Skin epidermis (tissue), 12 donors: ENCODE measurements around the gene SDR42E2.

ENCODE experiments used
- H3K27ac ChIP-seq, 21 experiments: fragments of 200-600 bp; sonication (generic) in 11 of 21; one replicate each; pipeline ENCODE4 v1.5.0; 2020; ENCODE audit warnings: mild to moderate bottlenecking in 3 of 21, inconsistent platforms in 2 of 21, moderate library complexity in 2 of 21
- H3K4me3 ChIP-seq, 7 experiments: fragments of 200-600 bp; sonication (generic) in 2 of 7; one replicate each; pipeline ENCODE4 v1.5.0; 2020; ENCODE audit warnings: inconsistent platforms in 2 of 7, mild to moderate bottlenecking in 2 of 7, moderate library complexity in 1 of 7

Gene SDR42E2

GRCh38 chr16:22189473-22190080 is 27.3 kb downstream of the SDR42E2 start:
- H3K27ac ChIP-seq = peak overlapping the region; percentile 56 to 97 (median 93)
- peak overlapping the region; percentile 39 to 64 (median 55) for H3K4me3 ChIP-seq

- H3K27ac ChIP-seq = peak overlapping the region; percentile 56 to 97 (median 93)
- H3K4me3 ChIP-seq = peak overlapping the region; percentile 39 to 64 (median 55)
Observed at GRCh38 chr16:22190081-22190775, 27.9 kb downstream of the SDR42E2 start.

GRCh38 chr16:22190776-22191531 is 28.6 kb downstream of the SDR42E2 start:
- H3K27ac ChIP-seq = peak overlapping the region; percentile 56 to 97 (median 93)
- H3K4me3 ChIP-seq = peak overlapping the region; percentile 27 to 64 (median 41)

GRCh38 chr16:22191532-22192260 is 29.4 kb downstream of the SDR42E2 start:
- Histone ChIP-seq H3K4me3 (peak overlapping the region; percentile 27 to 64 (median 41)), H3K27ac (peak overlapping the region; percentile 23 to 96 (median 92))

- peak overlapping the region in 6 of 7 experiments; percentile 27 to 64 (median 40) for H3K4me3 ChIP-seq
- H3K27ac ChIP-seq = peak overlapping the region in 20 of 21 experiments; percentile 78 to 96 (median 92)
Observed at GRCh38 chr16:22192261-22193062, 30.2 kb downstream of the SDR42E2 start.

GRCh38 chr16:22193063-22193411 is 30.7 kb downstream of the SDR42E2 start:
- Histone ChIP-seq H3K27ac (peak overlapping the region in 19 of 21 experiments; percentile 89 to 96 (median 93)), H3K4me3 (no peak overlapping the region)

- no peak overlapping the region for H3K4me3 ChIP-seq
- H3K27ac ChIP-seq = peak overlapping the region in 18 of 21 experiments; percentile 25 to 86 (median 66)
Observed at GRCh38 chr16:22194707-22195444, 32.6 kb downstream of the SDR42E2 start.

GRCh38 chr16:22195445-22195694 is 33.1 kb downstream of the SDR42E2 start:
- peak overlapping the region in 4 of 7 experiments; percentile 35 to 55 (median 42) for H3K4me3 ChIP-seq
- peak overlapping the region in 18 of 21 experiments; percentile 35 to 86 (median 68) for H3K27ac ChIP-seq

GRCh38 chr16:22195695-22196558 is 33.6 kb downstream of the SDR42E2 start:
- Histone ChIP-seq H3K27ac (peak overlapping the region in 20 of 21 experiments; percentile 12 to 86 (median 70)), H3K4me3 (peak overlapping the region; percentile 35 to 55 (median 44))

GRCh38 chr16:22196559-22197168 is 34.4 kb downstream of the SDR42E2 start:
- peak overlapping the region in 2 of 21 experiments; percentile 83 to 85 for H3K27ac ChIP-seq
- H3K4me3 ChIP-seq = peak overlapping the region in 6 of 7 experiments; percentile 35 to 55 (median 46)

GRCh38 chr16:22198547-22199293 is 36.4 kb downstream of the SDR42E2 start:
- no peak overlapping the region for H3K4me3 ChIP-seq
- peak overlapping the region in 20 of 21 experiments; percentile 65 to 93 (median 84) for H3K27ac ChIP-seq

- no peak overlapping the region for H3K4me3 ChIP-seq
- H3K27ac ChIP-seq = peak overlapping the region in 2 of 21 experiments; percentile 31 to 35
Observed at GRCh38 chr16:22202261-22202637, 39.9 kb downstream of the SDR42E2 start.

GRCh38 chr16:22203091-22203490 is 40.8 kb downstream of the SDR42E2 start:
- Histone ChIP-seq H3K27ac (no peak overlapping the region), H3K4me3 (no peak overlapping the region)

GRCh38 chr16:22204091-22204655 is 41.9 kb downstream of the SDR42E2 start:
- Histone ChIP-seq H3K27ac (no peak overlapping the region), H3K4me3 (no peak overlapping the region)

- peak overlapping the region; percentile 81 to 98 (median 93) for H3K27ac ChIP-seq
- peak overlapping the region; percentile 64 to 98 (median 92) for H3K4me3 ChIP-seq
Observed at GRCh38 chr16:22205577-22206012, 43.3 kb downstream of the SDR42E2 start.
